Loucy (cell line): ENCODE measurements around the gene OOSP4A.

Experiments
- H2AFZ ChIP-seq: fragments of 200-600 bp; sonication (generic); 2 replicates; pipeline ENCODE4 v1.6.0; 2016; ENCODE audit warnings: antibody characterized with exemption, mild to moderate bottlenecking, low read length, moderate library complexity
- H3F3A ChIP-seq: fragments of 200-600 bp; 2 replicates; pipeline ENCODE4 v1.6.0; 2016; ENCODE audit warnings: antibody characterized with exemption, low read depth, mild to moderate bottlenecking
- H3K27me3 ChIP-seq: fragments of 200-600 bp; sonication (generic); 2 replicates; pipeline ENCODE4 v1.6.1; 2014; ENCODE audit warnings: low read length, mild to moderate bottlenecking; ENCODE audit not compliant: insufficient read depth, poor library complexity, severe bottlenecking
- H3K36me3 ChIP-seq: fragments of 200-600 bp; sonication (generic); 2 replicates; pipeline ENCODE4 v1.6.1; 2016; ENCODE audit warnings: low read length; ENCODE audit not compliant: insufficient read depth
- H3K4me1 ChIP-seq: fragments of 200-600 bp; sonication (generic); 2 replicates; pipeline ENCODE4 v1.5.1; 2014; ENCODE audit warnings: low read length, mild to moderate bottlenecking; ENCODE audit not compliant: insufficient read depth, poor library complexity, severe bottlenecking
- H3K4me2 ChIP-seq: fragments of 200-600 bp; sonication (generic); 2 replicates; pipeline ENCODE4 v1.6.0; 2014; ENCODE audit warnings: antibody characterized with exemption, low read length, low read depth, mild to moderate bottlenecking; ENCODE audit not compliant: poor library complexity, severe bottlenecking
- H3K4me3 ChIP-seq: fragments of 200-600 bp; sonication (generic); 2 replicates; pipeline ENCODE4 v1.5.1; 2014; ENCODE audit warnings: low read length, mild to moderate bottlenecking, mixed read lengths; ENCODE audit not compliant: poor library complexity, severe bottlenecking
- H3K79me2 ChIP-seq: fragments of 200-600 bp; sonication (generic); 2 replicates; pipeline ENCODE4 v1.6.1; 2014; ENCODE audit warnings: low read length; ENCODE audit not compliant: insufficient read depth
- H3K9ac ChIP-seq: fragments of 200-600 bp; sonication (generic); 2 replicates; pipeline ENCODE4 v1.6.0; 2014; ENCODE audit warnings: mild to moderate bottlenecking, low read depth, low read length, moderate library complexity; ENCODE audit not compliant: poor library complexity, severe bottlenecking
- H3K9me2 ChIP-seq: fragments of 200-600 bp; sonication (generic); replicated peaks from 2 replicates; pipeline ENCODE4 v1.6.1; 2016; ENCODE audit warnings: low read depth, low read length, mixed read lengths
- H3K9me3 ChIP-seq: fragments of 200-600 bp; sonication (generic); 2 replicates; pipeline ENCODE4 v1.6.1; 2014; ENCODE audit warnings: mild to moderate bottlenecking, antibody characterized with exemption, low read length, low read depth; ENCODE audit not compliant: insufficient read depth
- H4K20me1 ChIP-seq: fragments of 200-600 bp; sonication (generic); 2 replicates; pipeline ENCODE4 v1.6.0; 2014; ENCODE audit warnings: antibody characterized with exemption, low read length, mild to moderate bottlenecking; ENCODE audit not compliant: insufficient read depth, poor library complexity, severe bottlenecking
- CTCF ChIP-seq: fragments of 200-600 bp; sonication (generic); conservative IDR thresholded peaks from 2 replicates; pipeline ENCODE4 v1.5.1; 2014; ENCODE audit warnings: mild to moderate bottlenecking, antibody characterized with exemption, low read length
- EZH2phosphoT487 ChIP-seq: fragments of 200-600 bp; IDR thresholded peaks from 2 replicates; pipeline ENCODE4 v1.6.1; 2018; ENCODE audit warnings: antibody characterized with exemption, mild to moderate bottlenecking, moderate library complexity, borderline replicate concordance

The OOSP4A gene

GRCh38 chr11:60016881-60017280 is 53.0 kb downstream of the OOSP4A start, which contains the start of gene OOSP4B:
Gene OOSP4B (plus strand): TSS chr11:60017181.
- Histone ChIP-seq H3F3A (no peaks in the 10 kb centered on the region), H4K20me1 (no peaks in the 10 kb centered on the region), H3K9me2 (no peaks in the 10 kb centered on the region), H3K27me3 (no peaks in the 10 kb centered on the region), H3K9me3 (no peaks in the 10 kb centered on the region), H3K36me3 (no peaks in the 10 kb centered on the region), H2AFZ (no peak within 1 kb of the TSS), H3K79me2 (no peaks in the 10 kb centered on the region), H3K4me1 (no peaks in the 10 kb centered on the region), H3K9ac (no peak within 1 kb of the TSS), H3K4me3 (no peak within 1 kb of the TSS), H3K4me2 (no peak within 1 kb of the TSS)
- TF ChIP-seq EZH2phosphoT487 (no peak), CTCF (no peak)

GRCh38 chr11:60018058-60018457 is 54.2 kb downstream of the OOSP4A start:
- no peaks in the 10 kb centered on the region for H3F3A ChIP-seq

More at GRCh38 chr11:60018058-60018457, 54.2 kb downstream of the OOSP4A start:
- no peaks in the 10 kb centered on the region for H3K9me2 ChIP-seq
- no peak overlapping the region for H3K9ac ChIP-seq
- H3K9me3 ChIP-seq, result no peaks in the 10 kb centered on the region
- H3K4me3 ChIP-seq, result no peak overlapping the region
- H3K79me2 ChIP-seq, result no peaks in the 10 kb centered on the region
- no peak overlapping the region for H2AFZ ChIP-seq
- TF ChIP-seq EZH2phosphoT487, result no peak
- TF ChIP-seq CTCF, result no peak
- H4K20me1 ChIP-seq, result no peaks in the 10 kb centered on the region
- no peaks in the 10 kb centered on the region for H3K4me1 ChIP-seq
- H3K27me3 ChIP-seq, result no peaks in the 10 kb centered on the region
- no peaks in the 10 kb centered on the region for H3K36me3 ChIP-seq
- no peak overlapping the region for H3K4me2 ChIP-seq
